Neural cell (in vitro differentiated cells): ENCODE data around the gene KPTN. TPM values are rescaled to one million over a fixed set of nuclear protein-coding genes. Genes with fewer than 3 reads are reported as not detected.

Experiments used
- H2AFZ ChIP-seq: fragments of 200-600, 300-800 bp; sonication (generic), shearing (Covaris generic); 2 replicates; pipeline ENCODE4 v1.6.0; 2014; ENCODE audit warnings: low read depth, mild to moderate bottlenecking, antibody characterized with exemption, low read length, moderate library complexity
- H3F3A ChIP-seq: fragments of 200-600 bp; shearing (Covaris generic); 2 replicates; pipeline ENCODE4 v1.6.1; 2016; ENCODE audit warnings: mild to moderate bottlenecking, moderate library complexity, mixed read lengths, antibody characterized with exemption, low read length; ENCODE audit not compliant: insufficient read depth, poor library complexity, severe bottlenecking
- H3K27ac ChIP-seq: fragments of 200-600, 300-800 bp; sonication (generic), shearing (Covaris generic); 2 replicates; pipeline ENCODE4 v1.5.1; 2014; ENCODE audit warnings: mild to moderate bottlenecking, low read length, moderate library complexity
- H3K27me3 ChIP-seq: fragments of 300-800, 200-600 bp; sonication (generic), shearing (Covaris generic); 2 replicates; pipeline ENCODE4 v1.6.0; 2014; ENCODE audit warnings: mild to moderate bottlenecking, low read depth, low read length, moderate library complexity; ENCODE audit not compliant: insufficient read depth
- H3K36me3 ChIP-seq: fragments of 300-800, 200-600 bp; sonication (generic), shearing (Covaris generic); 2 replicates; pipeline ENCODE4 v1.5.1; 2014; ENCODE audit warnings: mild to moderate bottlenecking, antibody characterized with exemption, low read length, moderate library complexity; ENCODE audit not compliant: insufficient read depth
- H3K4me2 ChIP-seq: fragments of 300-800, 200-600 bp; sonication (generic), shearing (Covaris generic); 2 replicates; pipeline ENCODE4 v1.6.0; 2014; ENCODE audit warnings: mild to moderate bottlenecking, low read length
- H3K4me3 ChIP-seq: fragments of 300-800, 200-600 bp; sonication (generic), shearing (Covaris generic); 2 replicates; pipeline ENCODE4 v1.5.1; 2014; ENCODE audit warnings: mild to moderate bottlenecking, low read length, moderate library complexity
- H3K79me2 ChIP-seq: fragments of 200-600 bp; shearing (Covaris generic); replicated peaks from 2 replicates; pipeline ENCODE4 v1.6.0; 2014; ENCODE audit warnings: mild to moderate bottlenecking, low read length, moderate library complexity; ENCODE audit not compliant: insufficient read depth
- H3K9ac ChIP-seq: fragments of 300-800, 200-600 bp; sonication (generic), shearing (Covaris generic); 2 replicates; pipeline ENCODE4 v1.6.1; 2016; ENCODE audit warnings: mild to moderate bottlenecking, low read length, mixed read lengths
- H3K9me2 ChIP-seq: fragments of 200-600 bp; shearing (Covaris generic); 2 replicates; pipeline ENCODE4 v1.6.1; 2016; ENCODE audit warnings: mild to moderate bottlenecking, low read length, mixed read lengths; ENCODE audit not compliant: insufficient read depth
- H3K9me3 ChIP-seq: fragments of 200-600, 300-800 bp; sonication (generic), shearing (Covaris generic); 2 replicates; pipeline ENCODE4 v1.6.1; 2016; ENCODE audit warnings: mild to moderate bottlenecking, mixed run types, low read length, moderate library complexity, mixed read lengths
- H4K20me1 ChIP-seq: fragments of 200-600 bp; shearing (Covaris generic); 2 replicates; pipeline ENCODE4 v1.6.1; 2016; ENCODE audit warnings: mild to moderate bottlenecking, mixed run types; ENCODE audit not compliant: insufficient read depth
- EP300 ChIP-seq: fragments of 450-650 bp; conservative IDR thresholded peaks from 2 replicates; pipeline ENCODE4 v1.6.1; 2014; ENCODE audit warnings: antibody characterized with exemption, mild to moderate bottlenecking, moderate library complexity; ENCODE audit not compliant: poor library complexity, severe bottlenecking
- EZH2 ChIP-seq: fragments of 200-600, 300-800 bp; shearing (Covaris generic), sonication (generic); IDR thresholded peaks from 2 replicates; pipeline ENCODE4 v1.6.1; 2014; ENCODE audit warnings: antibody characterized with exemption, low read length, borderline replicate concordance, mild to moderate bottlenecking; ENCODE audit not compliant: insufficient read depth, poor library complexity, severe bottlenecking
- MXI1 ChIP-seq: fragments of 450-650 bp; conservative IDR thresholded peaks from 2 replicates; pipeline ENCODE4 v1.6.1; 2014; ENCODE audit warnings: antibody characterized with exemption, mild to moderate bottlenecking; ENCODE audit not compliant: poor library complexity, severe bottlenecking
- POLR2AphosphoS5 ChIP-seq: IDR thresholded peaks from 2 replicates; pipeline ENCODE4 v1.6.1; 2012
- RAD21 ChIP-seq: fragments of 450-650 bp; conservative IDR thresholded peaks from 2 replicates; pipeline ENCODE4 v1.6.1; 2014; ENCODE audit warnings: antibody characterized with exemption, mild to moderate bottlenecking, moderate library complexity
- SMC3 ChIP-seq: fragments of 450-650 bp; conservative IDR thresholded peaks from 2 replicates; pipeline ENCODE4 v1.6.1; 2014; ENCODE audit warnings: antibody characterized with exemption, mild to moderate bottlenecking, moderate library complexity; ENCODE audit not compliant: poor library complexity
- TAF1 ChIP-seq: IDR thresholded peaks from 2 replicates; pipeline ENCODE4 v1.6.1; 2012; ENCODE audit warnings: low read depth
- polyA plus RNA-seq: library from polyadenylated mRNA; depleted of rRNA; stranded (reverse); fragments of >200 nt; gene quantifications from 2 replicates; pipeline ENCODE4 v1.2.3, GENCODE V29; 2014
- TF ChIP-seq, protein P1 (sequence below): IDR thresholded peaks from 2 replicates; pipeline ENCODE4 v1.6.1; 2012; ENCODE audit warnings: borderline replicate concordance
- TF ChIP-seq, protein P2 (sequence below): fragments of 450-650 bp; IDR thresholded peaks from 2 replicates; pipeline ENCODE4 v1.5.1; 2014; ENCODE audit warnings: antibody characterized with exemption, mild to moderate bottlenecking, moderate library complexity; ENCODE audit not compliant: poor library complexity, severe bottlenecking

Gene KPTN
- polyA plus RNA-seq, 1 donor from 2014 or later, result 23.8 TPM

DNA sequence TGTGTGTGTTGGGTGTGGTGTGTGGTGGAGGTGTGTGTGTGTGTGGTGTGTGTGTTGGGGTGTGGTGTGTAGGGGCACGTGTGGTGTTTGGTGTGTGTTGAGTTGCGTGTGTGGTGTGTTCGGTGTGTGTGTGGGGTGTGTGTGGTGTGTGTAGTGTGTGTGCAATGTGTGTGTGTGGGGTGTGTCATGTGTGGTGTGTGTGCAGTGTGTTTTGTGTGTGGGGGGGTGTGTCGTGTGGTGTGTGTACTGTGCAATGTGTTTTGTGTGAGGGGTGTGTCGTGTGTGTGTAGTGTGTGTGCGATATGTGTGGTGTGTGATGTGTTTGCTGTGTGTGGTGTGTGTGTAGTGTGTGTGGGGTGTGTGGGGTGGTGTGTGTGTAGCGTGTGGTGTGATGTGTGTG, 6.0 kb upstream of the KPTN start:
- TF ChIP-seq, protein P1, sequence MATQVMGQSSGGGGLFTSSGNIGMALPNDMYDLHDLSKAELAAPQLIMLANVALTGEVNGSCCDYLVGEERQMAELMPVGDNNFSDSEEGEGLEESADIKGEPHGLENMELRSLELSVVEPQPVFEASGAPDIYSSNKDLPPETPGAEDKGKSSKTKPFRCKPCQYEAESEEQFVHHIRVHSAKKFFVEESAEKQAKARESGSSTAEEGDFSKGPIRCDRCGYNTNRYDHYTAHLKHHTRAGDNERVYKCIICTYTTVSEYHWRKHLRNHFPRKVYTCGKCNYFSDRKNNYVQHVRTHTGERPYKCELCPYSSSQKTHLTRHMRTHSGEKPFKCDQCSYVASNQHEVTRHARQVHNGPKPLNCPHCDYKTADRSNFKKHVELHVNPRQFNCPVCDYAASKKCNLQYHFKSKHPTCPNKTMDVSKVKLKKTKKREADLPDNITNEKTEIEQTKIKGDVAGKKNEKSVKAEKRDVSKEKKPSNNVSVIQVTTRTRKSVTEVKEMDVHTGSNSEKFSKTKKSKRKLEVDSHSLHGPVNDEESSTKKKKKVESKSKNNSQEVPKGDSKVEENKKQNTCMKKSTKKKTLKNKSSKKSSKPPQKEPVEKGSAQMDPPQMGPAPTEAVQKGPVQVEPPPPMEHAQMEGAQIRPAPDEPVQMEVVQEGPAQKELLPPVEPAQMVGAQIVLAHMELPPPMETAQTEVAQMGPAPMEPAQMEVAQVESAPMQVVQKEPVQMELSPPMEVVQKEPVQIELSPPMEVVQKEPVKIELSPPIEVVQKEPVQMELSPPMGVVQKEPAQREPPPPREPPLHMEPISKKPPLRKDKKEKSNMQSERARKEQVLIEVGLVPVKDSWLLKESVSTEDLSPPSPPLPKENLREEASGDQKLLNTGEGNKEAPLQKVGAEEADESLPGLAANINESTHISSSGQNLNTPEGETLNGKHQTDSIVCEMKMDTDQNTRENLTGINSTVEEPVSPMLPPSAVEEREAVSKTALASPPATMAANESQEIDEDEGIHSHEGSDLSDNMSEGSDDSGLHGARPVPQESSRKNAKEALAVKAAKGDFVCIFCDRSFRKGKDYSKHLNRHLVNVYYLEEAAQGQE, result no peak
- TF ChIP-seq MXI1, result no peak
- no peak for TF ChIP-seq EP300
- no peak for TF ChIP-seq POLR2AphosphoS5
- TF ChIP-seq EZH2, result no peak
- TF ChIP-seq, protein P2, sequence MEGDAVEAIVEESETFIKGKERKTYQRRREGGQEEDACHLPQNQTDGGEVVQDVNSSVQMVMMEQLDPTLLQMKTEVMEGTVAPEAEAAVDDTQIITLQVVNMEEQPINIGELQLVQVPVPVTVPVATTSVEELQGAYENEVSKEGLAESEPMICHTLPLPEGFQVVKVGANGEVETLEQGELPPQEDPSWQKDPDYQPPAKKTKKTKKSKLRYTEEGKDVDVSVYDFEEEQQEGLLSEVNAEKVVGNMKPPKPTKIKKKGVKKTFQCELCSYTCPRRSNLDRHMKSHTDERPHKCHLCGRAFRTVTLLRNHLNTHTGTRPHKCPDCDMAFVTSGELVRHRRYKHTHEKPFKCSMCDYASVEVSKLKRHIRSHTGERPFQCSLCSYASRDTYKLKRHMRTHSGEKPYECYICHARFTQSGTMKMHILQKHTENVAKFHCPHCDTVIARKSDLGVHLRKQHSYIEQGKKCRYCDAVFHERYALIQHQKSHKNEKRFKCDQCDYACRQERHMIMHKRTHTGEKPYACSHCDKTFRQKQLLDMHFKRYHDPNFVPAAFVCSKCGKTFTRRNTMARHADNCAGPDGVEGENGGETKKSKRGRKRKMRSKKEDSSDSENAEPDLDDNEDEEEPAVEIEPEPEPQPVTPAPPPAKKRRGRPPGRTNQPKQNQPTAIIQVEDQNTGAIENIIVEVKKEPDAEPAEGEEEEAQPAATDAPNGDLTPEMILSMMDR, result no peak
- no peak for TF ChIP-seq TAF1
- no peak for TF ChIP-seq RAD21
- no peak for TF ChIP-seq SMC3
- H2AFZ ChIP-seq, result no peak overlapping the region
- no peaks in the 10 kb centered on the region for H3K27me3 ChIP-seq
- no peaks in the 10 kb centered on the region for H3K9me3 ChIP-seq
- no peak overlapping the region for H3K4me2 ChIP-seq
- H3K9ac ChIP-seq, result no peak overlapping the region
- H3K9me2 ChIP-seq, result no peaks in the 10 kb centered on the region
- no peaks in the 10 kb centered on the region for H3F3A ChIP-seq
- no peaks in the 10 kb centered on the region for H3K36me3 ChIP-seq
- no peak overlapping the region for H3K27ac ChIP-seq
- H3K79me2 ChIP-seq, result no peaks in the 10 kb centered on the region
- H3K4me3 ChIP-seq, result no peak overlapping the region
- no peaks in the 10 kb centered on the region for H4K20me1 ChIP-seq

DNA sequence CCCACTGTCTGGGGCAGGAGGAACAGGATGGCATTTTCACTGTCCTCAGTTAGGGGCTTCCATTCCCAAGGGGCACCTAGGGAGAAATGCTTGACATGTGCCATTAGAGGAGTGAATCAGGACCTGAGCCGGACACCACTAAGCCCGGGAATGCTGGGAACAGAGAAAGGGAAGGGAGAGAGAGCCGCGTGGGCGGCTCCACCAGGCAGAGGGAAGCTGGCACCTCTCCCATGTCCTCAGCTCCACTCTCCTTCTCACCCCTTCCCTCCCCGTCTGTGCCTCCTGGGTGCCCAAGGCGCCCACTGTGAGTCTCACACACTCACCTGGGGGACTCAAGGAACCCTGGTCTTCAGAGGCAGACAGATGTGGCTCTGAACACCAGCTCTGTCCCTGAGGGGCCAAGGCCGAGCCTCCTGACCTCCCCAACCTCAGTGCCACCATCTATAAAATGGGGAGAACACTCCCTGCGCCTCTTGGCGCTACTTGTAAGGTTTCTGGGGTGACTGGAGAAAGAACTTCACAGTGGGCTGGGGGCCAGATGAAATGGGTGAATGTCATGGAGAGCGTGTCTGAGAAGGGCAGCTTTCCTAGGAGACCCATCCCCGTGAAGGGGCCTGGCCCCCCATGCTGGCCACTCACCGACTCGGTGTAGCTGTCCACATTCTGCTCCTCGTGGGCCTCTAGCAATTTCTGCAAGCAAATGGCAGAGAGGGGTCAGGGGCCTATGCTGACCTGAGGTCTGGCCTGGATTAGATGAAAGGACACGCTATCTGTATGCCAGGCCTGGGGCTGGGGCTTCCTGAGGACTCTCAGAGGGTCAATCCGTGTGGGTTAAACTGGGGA, 5.3 kb upstream of the KPTN start:
- no peaks in the 10 kb centered on the region for H4K20me1 ChIP-seq
- H3K4me3 ChIP-seq, result no peak overlapping the region
- no peaks in the 10 kb centered on the region for H3K9me2 ChIP-seq
- H3K4me2 ChIP-seq, result no peak overlapping the region
- no peaks in the 10 kb centered on the region for H3K36me3 ChIP-seq
- no peak for TF ChIP-seq TAF1
- TF ChIP-seq, protein P2, result no peak
- TF ChIP-seq, protein P1, result no peak
- TF ChIP-seq RAD21, result no peak
- TF ChIP-seq EZH2, result no peak
- no peak for TF ChIP-seq SMC3
- no peak for TF ChIP-seq MXI1
- TF ChIP-seq POLR2AphosphoS5, result no peak
- no peak for TF ChIP-seq EP300
- H3K27me3 ChIP-seq, result no peaks in the 10 kb centered on the region
- no peaks in the 10 kb centered on the region for H3F3A ChIP-seq
- H2AFZ ChIP-seq, result no peak overlapping the region
- H3K27ac ChIP-seq, result no peak overlapping the region
- H3K79me2 ChIP-seq, result no peaks in the 10 kb centered on the region
- H3K9ac ChIP-seq, result no peak overlapping the region
- no peaks in the 10 kb centered on the region for H3K9me3 ChIP-seq
